Measurements from ENCODE around the gene TBCD.

TBCD gene

GRCh38 chr17:82913304-82914043 lies 161.6 kb downstream of the TBCD start:
- peak; percentile 27 for DNase-seq (ENCODE audit: low read depth)
- TF ChIP-seq, protein P1, sequence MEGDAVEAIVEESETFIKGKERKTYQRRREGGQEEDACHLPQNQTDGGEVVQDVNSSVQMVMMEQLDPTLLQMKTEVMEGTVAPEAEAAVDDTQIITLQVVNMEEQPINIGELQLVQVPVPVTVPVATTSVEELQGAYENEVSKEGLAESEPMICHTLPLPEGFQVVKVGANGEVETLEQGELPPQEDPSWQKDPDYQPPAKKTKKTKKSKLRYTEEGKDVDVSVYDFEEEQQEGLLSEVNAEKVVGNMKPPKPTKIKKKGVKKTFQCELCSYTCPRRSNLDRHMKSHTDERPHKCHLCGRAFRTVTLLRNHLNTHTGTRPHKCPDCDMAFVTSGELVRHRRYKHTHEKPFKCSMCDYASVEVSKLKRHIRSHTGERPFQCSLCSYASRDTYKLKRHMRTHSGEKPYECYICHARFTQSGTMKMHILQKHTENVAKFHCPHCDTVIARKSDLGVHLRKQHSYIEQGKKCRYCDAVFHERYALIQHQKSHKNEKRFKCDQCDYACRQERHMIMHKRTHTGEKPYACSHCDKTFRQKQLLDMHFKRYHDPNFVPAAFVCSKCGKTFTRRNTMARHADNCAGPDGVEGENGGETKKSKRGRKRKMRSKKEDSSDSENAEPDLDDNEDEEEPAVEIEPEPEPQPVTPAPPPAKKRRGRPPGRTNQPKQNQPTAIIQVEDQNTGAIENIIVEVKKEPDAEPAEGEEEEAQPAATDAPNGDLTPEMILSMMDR (IDR thresholded peaks at IDR 0.05; ENCODE audit: insufficient read depth, low read depth, low read length, missing control alignments), result peak; percentile 52
- no peak overlapping the region for H3K4me3 ChIP-seq (ENCODE audit: low read length)

DNA sequence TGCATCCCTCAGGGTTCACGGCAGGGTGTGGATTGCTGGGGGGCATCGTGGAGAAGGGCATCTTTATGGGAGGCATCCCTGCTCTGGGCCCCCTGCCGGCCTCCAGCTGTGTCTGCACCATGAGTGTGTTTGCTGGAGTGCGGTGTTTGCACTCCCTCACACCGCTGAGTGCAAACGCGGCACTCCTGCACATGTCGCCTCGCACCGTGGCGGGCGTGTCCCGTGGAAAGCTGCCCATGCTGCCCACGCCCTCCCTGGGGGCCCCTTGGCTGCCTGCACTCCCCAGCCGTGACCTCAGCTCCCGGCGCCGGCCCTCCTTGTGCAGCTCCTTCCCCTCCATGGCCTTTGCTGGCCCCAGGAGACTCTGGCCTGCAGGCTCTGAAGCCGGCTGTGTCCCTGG lies 162.5 kb downstream of the TBCD start:
- H3K4me3 ChIP-seq (ENCODE audit: low read length), result no peak overlapping the region
- TF ChIP-seq, protein P1 (IDR thresholded peaks at IDR 0.05; ENCODE audit: insufficient read depth, low read depth, low read length, missing control alignments), result peak; percentile 51
- peak; percentile 14 for DNase-seq (ENCODE audit: low read depth)

- no peak for DNase-seq (ENCODE audit: low read depth)
- TF ChIP-seq, protein P1 (IDR thresholded peaks at IDR 0.05; ENCODE audit: insufficient read depth, low read depth, low read length, missing control alignments), result no peak
- no peak overlapping the region for H3K4me3 ChIP-seq (ENCODE audit: low read length)
Observed at GRCh38 chr17:82915010-82915756, 163.3 kb downstream of the TBCD start.

GRCh38 chr17:82915757-82916027 lies 163.8 kb downstream of the TBCD start:
- no peak overlapping the region for H3K4me3 ChIP-seq (ENCODE audit: low read length)
- TF ChIP-seq, protein P1 (IDR thresholded peaks at IDR 0.05; ENCODE audit: insufficient read depth, low read depth, low read length, missing control alignments), result no peak
- no peak for DNase-seq (ENCODE audit: low read depth)

DNA sequence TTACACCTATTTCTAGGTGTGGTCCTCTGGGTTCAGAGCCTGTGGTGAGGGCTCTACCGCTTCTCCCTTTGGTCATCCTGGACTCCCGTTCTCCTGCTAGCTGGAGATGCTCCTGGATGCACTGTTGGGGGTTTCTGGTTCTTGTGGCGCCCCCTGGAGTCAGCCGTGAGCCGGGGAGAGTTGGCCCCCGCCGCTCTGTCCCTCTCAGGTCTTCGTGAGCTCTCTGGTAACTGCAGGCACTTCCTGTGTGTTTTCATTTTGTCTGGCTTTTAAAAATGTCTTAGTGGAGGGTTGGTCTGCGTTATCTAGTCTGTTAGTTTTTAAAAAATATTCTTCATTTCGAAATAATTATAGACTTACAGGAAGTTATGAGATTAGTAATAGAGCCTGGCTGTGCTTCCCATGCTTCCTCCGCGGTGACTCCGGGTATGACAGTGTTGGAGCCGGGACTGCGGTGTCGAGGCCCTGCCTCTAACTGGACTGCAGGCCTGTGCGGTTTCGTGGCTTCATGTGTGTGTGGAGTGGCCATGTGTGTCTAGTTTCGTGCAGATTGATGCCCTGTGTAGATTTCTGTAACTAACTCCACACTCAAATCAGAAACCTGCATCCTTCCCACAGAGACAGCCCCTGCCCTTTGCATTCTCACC lies 166.0 kb downstream of the TBCD start:
- no peak for DNase-seq (ENCODE audit: low read depth)
- TF ChIP-seq, protein P1 (IDR thresholded peaks at IDR 0.05; ENCODE audit: insufficient read depth, low read depth, low read length, missing control alignments), result peak; percentile 14
- H3K4me3 ChIP-seq (ENCODE audit: low read length), result no peak overlapping the region

GRCh38 chr17:82918508-82918907 lies 166.6 kb downstream of the TBCD start:
- TF ChIP-seq, protein P1 (IDR thresholded peaks at IDR 0.05; ENCODE audit: insufficient read depth, low read depth, low read length, missing control alignments), result no peak
- H3K4me3 ChIP-seq (ENCODE audit: low read length), result no peak overlapping the region
- DNase-seq (ENCODE audit: low read depth), result no peak

Measured in epithelial cell of esophagus (primary cell).